GM12891 (cell line): ENCODE measurements around the gene GNG10.

Source experiments
- POLR2A ChIP-seq: IDR thresholded peaks from 2 replicates; pipeline ENCODE4 v1.6.1; 2011; ENCODE audit warnings: low read depth, low read length, control low read depth
- POLR2AphosphoS5 ChIP-seq: IDR thresholded peaks from 2 replicates; pipeline ENCODE4 v1.6.1; 2011; ENCODE audit warnings: low read depth, low read length, control low read depth
- POU2F2 ChIP-seq: IDR thresholded peaks from 2 replicates; pipeline ENCODE4 v1.6.1; 2011; ENCODE audit warnings: low read depth, mild to moderate bottlenecking, control low read depth, low read length, moderate library complexity

GRCh38 chr9:111632695-111633388 lies 28.6 kb upstream of the GNG10 start:
- TF ChIP-seq POLR2A (no peak), POLR2AphosphoS5 (no peak), POU2F2 (no peak)
